ENCODE results near the gene APEH. TPM values are rescaled to one million over a fixed set of nuclear protein-coding genes. Genes with fewer than 3 reads are reported as not detected.

The APEH gene
- polyA plus RNA-seq, 5 donors, result 87.1 to 116 (median 90.4) TPM

- no peak for DNase-seq
Measured at GRCh38 chr3:49648354-49649019, 25.7 kb upstream of the APEH start.

DNA sequence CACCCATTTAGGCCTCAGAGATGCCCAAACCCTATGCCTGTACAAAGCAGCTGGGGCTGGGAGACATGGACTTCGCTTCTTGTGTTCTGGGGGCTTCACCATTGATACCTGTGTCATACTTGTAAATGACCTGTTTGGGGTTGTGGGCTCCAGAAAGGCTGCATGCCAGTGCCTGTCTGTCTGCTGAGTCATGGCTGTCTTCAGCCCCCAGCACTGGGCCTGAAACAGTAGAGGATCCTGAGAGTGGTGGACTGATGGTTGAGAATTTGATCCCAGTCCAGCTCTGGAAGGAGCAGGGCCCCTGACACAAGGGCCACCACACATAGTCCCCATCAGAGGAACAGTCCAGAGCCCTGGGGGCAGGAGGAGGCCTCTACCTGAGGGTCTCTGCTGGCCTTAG lies 24.6 kb upstream of the APEH start:
- DNase-seq, result no peak

GRCh38 chr3:49650177-49650576 lies 24.0 kb upstream of the APEH start:
- DNase-seq, result no peak

DNA sequence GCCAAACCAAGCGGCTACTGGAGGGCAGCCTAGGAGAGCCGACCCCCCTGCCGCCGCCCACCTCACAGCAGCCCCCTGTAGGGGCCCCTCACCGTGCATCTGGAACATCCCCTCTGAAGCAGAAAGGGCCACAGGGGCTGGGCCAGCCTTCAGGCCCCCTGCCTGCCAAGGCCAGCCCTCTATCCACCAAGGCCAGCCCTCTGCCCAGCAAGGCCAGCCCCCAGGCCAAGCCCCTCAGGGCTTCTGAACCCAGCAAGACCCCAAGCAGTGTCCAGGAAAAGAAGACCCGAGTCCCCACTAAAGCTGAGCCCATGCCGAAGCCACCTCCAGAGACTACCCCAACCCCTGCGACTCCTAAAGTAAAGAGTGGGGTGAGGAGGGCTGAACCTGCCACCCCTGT lies 23.5 kb upstream of the APEH start:
- DNase-seq, result no peak

- no peak for DNase-seq
Measured at GRCh38 chr3:49652218-49652902, 21.8 kb upstream of the APEH start.

GRCh38 chr3:49652903-49653415 lies 21.2 kb upstream of the APEH start:
- no peak for DNase-seq

DNA sequence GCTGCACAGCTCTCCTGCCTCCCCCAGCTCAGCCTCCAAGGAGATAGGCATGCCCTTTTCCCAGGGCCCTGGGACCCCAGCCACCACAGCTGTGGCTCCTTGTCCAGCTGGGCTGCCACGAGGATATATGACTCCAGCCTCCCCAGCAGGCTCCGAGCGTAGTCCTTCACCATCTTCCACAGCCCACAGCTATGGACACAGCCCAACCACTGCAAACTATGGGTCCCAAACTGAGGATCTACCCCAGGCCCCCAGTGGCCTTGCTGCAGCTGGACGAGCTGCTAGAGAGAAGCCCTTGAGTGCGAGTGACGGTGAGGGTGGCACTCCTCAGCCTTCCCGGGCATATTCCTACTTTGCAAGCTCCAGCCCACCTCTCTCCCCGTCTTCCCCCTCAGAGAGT lies 20.5 kb upstream of the APEH start:
- no peak for DNase-seq

DNA sequence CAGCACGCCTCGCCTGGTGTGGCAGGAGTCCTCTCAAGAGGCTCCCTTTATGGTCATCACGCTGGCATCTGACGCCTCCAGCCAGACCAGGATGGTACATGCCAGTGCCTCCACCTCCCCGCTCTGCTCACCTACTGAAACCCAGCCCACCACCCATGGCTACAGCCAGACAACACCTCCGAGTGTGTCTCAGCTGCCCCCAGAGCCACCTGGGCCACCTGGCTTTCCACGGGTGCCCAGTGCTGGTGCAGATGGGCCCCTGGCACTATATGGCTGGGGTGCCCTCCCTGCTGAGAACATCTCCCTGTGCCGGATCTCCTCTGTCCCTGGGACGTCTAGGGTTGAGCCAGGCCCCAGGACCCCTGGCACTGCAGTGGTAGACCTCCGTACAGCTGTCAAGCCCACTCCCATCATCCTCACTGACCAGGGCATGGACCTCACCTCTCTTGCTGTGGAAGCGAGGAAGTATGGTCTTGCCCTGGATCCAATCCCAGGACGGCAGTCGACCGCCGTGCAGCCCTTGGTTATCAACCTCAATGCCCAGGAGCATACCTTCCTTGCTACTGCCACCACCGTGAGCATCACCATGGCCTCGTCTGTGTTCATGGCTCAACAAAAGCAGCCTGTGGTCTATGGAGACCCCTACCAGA lies 19.9 kb upstream of the APEH start:
- no peak for DNase-seq

GRCh38 chr3:49654955-49655556 lies 19.1 kb upstream of the APEH start:
- DNase-seq, result no peak

DNA sequence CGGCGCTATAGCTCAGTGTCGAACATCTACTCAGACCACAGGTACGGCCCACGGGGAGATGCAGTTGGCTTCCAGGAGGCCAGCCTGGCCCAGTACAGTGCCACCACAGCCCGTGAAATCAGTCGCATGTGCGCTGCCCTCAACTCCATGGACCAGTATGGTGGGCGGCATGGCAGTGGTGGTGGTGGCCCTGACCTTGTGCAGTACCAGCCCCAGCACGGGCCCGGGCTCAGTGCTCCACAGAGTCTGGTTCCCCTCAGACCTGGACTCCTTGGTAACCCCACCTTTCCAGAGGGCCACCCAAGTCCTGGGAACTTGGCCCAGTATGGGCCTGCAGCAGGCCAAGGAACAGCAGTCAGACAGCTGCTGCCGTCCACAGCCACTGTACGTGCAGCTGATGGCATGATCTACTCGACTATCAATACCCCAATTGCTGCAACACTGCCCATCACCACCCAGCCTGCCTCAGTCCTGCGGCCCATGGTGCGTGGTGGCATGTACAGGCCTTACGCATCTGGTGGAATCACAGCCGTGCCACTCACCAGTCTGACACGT lies 18.3 kb upstream of the APEH start:
- no peak for DNase-seq

GRCh38 chr3:49656541-49657112 lies 17.5 kb upstream of the APEH start:
- DNase-seq, result no peak

- DNase-seq, result no peak
Measured at GRCh38 chr3:49657208-49657915, 16.8 kb upstream of the APEH start.

GRCh38 chr3:49658711-49659110 lies 15.4 kb upstream of the APEH start:
- DNase-seq, result no peak

DNA sequence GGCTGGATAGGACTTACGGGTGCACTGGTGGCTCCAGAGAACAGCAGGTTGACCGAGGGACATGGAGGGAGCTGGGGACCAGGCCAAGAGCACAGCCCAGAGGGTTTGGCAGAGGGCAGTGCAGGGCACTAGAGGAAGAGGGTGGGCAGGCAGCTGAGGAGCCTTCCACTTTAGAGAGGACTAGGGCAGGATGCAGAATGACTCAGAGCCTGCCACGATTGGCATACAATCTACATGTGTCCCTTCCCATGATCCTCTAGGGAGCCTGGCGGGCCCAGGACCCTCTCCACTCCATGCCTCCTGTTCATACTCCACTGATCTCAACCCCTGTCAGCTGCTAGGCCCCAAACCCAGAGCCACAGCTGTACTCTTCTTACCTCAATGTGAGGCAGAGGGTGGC lies 14.4 kb upstream of the APEH start:
- no peak for DNase-seq

DNA sequence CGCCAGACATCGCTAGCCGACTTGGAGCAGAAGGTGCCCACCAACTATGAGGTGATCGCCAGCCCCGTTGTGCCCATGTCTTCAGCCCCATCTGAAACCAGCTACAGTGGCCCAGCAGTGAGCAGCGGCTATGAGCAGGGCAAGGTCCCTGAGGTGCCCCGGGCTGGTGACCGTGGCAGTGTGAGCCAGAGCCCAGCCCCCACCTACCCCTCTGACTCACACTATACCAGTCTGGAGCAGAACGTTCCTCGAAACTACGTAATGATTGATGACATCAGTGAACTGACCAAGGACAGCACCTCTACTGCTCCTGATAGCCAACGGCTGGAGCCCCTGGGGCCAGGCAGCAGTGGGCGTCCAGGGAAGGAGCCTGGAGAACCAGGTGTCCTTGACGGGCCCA lies 12.9 kb upstream of the APEH start:
- DNase-seq, result no peak

GRCh38 chr3:49662021-49662420 lies 12.1 kb upstream of the APEH start:
- no peak for DNase-seq

DNA sequence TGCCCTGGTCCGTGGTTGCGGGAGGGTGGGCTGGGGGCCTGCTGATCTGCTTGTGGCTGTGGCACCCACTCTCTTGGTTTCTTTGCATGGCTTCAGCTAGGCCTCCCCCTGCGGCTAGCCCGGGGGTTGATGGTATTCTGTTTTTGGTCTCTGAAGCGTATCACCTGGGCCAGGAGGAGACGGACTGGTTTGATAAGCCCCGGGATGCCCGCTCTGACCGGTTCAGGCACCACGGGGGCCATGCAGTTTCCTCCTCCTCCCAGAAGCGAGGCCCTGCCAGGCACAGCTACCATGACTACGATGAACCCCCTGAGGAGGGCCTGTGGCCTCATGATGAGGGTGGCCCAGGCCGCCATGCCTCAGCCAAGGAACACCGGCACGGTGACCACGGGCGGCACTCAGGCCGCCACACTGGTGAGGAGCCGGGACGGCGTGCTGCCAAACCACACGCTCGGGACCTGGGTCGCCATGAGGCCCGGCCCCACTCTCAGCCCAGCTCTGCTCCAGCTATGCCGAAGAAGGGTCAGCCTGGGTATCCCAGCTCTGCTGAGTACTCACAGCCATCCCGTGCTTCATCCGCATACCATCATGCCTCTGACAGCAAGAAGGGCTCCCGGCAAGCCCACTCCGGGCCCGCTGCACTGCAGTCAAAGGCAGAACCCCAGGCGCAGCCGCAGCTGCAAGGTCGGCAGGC lies 11.3 kb upstream of the APEH start:
- DNase-seq, result no peak

- DNase-seq, result no peak
Measured at GRCh38 chr3:49663831-49664230, 10.3 kb upstream of the APEH start.

DNA sequence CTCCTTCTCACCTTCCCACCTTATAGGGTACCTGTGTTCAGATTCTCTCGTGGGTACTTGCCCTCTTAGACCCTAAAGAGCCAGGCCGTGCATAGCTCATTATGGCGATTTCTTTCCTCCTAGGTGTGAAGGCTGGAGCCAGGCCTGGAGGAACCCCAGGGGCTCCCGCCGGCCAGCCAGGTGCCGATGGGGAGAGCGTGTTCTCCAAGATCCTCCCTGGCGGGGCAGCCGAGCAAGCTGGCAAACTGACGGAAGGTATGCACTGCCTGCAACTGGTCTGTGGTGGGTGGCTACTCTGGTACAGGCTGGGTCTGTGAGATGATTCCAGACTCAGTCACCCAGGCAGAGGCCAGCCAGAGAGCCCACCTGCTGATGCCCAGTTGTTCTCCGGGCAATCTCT lies 9.9 kb upstream of the APEH start:
- no peak for DNase-seq

DNA sequence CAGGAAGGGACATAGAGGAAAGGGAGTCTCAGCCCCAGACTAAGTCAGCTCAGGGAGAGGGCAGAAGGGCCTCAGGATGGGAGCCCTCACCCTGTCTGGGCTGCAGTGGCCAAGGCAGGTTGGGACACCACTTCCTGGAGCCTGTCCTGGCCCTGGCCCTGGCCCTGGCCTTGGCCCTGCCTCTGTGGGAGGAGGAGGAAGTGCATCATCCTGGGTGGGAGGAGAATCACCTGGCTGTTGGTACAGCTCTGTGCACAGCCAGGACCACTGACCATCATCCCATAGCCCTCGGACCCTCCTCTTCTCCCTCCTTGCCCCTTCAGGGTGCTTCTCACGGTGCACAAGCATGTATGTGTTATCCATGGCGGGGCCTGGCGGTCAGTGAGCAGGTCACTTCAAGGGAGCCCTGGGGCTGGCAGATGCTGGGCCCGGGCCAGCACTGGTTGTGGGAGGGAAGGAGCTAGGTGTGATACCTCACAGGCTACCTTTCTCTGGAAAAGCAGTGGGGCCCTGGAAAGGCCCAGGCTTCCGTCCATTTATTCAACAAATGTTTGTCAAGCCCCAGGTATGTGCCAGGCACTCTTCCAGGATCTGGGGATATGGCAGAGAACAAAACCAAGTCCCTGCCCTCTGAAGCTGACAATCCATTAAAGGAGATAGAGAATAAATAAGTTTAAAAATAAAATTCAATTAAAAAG lies 8.2 kb upstream of the APEH start:
- DNase-seq, result no peak
